Trophoblast cell (in vitro differentiated cells and primary cell): ENCODE results near the gene IGLL1.
A peak's percentile ranks its signal among the peaks of the same experiment; 100 is the strongest.

Source experiments
- DNase-seq, 2 donors: peaks; one replicate each; pipeline ENCODE4 v3.0.0-alpha.2; 2016
- H2AFZ ChIP-seq: 2 replicates; pipeline ENCODE4 v1.6.1; 2013; ENCODE audit warnings: low read length, moderate library complexity, mild to moderate bottlenecking; ENCODE audit not compliant: insufficient read depth, poor library complexity
- H2AK5ac ChIP-seq: 2 replicates; pipeline ENCODE4 v1.6.1; 2013; ENCODE audit warnings: mild to moderate bottlenecking, low read length
- H2BK120ac ChIP-seq: 2 replicates; pipeline ENCODE4 v1.6.1; 2013; ENCODE audit warnings: low read length, mild to moderate bottlenecking, moderate library complexity; ENCODE audit not compliant: insufficient read depth, poor library complexity
- H2BK12ac ChIP-seq: 2 replicates; pipeline ENCODE4 v1.6.1; 2013; ENCODE audit warnings: mild to moderate bottlenecking, low read length, moderate library complexity
- H2BK5ac ChIP-seq: 2 replicates; pipeline ENCODE4 v1.6.1; 2013; ENCODE audit warnings: low read length, low read depth, moderate library complexity, mild to moderate bottlenecking; ENCODE audit not compliant: poor library complexity
- H3K14ac ChIP-seq: 2 replicates; pipeline ENCODE4 v1.6.1; 2013; ENCODE audit warnings: mild to moderate bottlenecking, low read length
- H3K18ac ChIP-seq: 2 replicates; pipeline ENCODE4 v1.6.1; 2013; ENCODE audit warnings: mild to moderate bottlenecking, low read length
- H3K23ac ChIP-seq: 2 replicates; pipeline ENCODE4 v1.6.1; 2013; ENCODE audit warnings: low read length
- H3K27ac ChIP-seq: 2 replicates; pipeline ENCODE4 v1.5.1; 2013; ENCODE audit warnings: low read depth, mild to moderate bottlenecking, inconsistent platforms, low read length, moderate library complexity
- H3K27me3 ChIP-seq: 2 replicates; pipeline ENCODE4 v1.6.1; 2013; ENCODE audit warnings: inconsistent platforms, mild to moderate bottlenecking, low read length, moderate library complexity; ENCODE audit not compliant: insufficient read depth
- H3K36me3 ChIP-seq, 2 experiments: 1 replicate in 1 of 2; 2 replicates in 1 of 2; pipeline ENCODE4 v1.6.1; 2013; ENCODE audit warnings: low read length in 2 of 2, mild to moderate bottlenecking in 2 of 2, moderate library complexity in 1 of 2; ENCODE audit not compliant: insufficient read depth in 2 of 2, control insufficient read depth in 1 of 2
- H3K4ac ChIP-seq: 2 replicates; pipeline ENCODE4 v1.6.1; 2013; ENCODE audit warnings: low read depth, mild to moderate bottlenecking, low read length, moderate library complexity
- H3K4me1 ChIP-seq, 2 experiments: 1 replicate in 1 of 2; 2 replicates in 1 of 2; pipeline ENCODE4 v1.6.1; 2013; ENCODE audit warnings: low read length in 2 of 2, mild to moderate bottlenecking in 2 of 2, moderate library complexity in 1 of 2; ENCODE audit not compliant: insufficient read depth in 2 of 2, control insufficient read depth in 1 of 2
- H3K4me2 ChIP-seq: 2 replicates; pipeline ENCODE4 v1.6.1; 2013; ENCODE audit warnings: inconsistent platforms, mild to moderate bottlenecking, low read length, moderate library complexity
- H3K4me3 ChIP-seq: 2 replicates; pipeline ENCODE4 v1.5.1; 2013; ENCODE audit warnings: mild to moderate bottlenecking, low read depth, low read length, inconsistent platforms
- H3K79me1 ChIP-seq: one replicate; pipeline ENCODE4 v1.6.1; 2013; ENCODE audit warnings: low read length
- H3K79me2 ChIP-seq: 2 replicates; pipeline ENCODE4 v1.6.1; 2013; ENCODE audit warnings: low read length, mild to moderate bottlenecking; ENCODE audit not compliant: control insufficient read depth, insufficient read depth, poor library complexity
- H3K9ac ChIP-seq: 2 replicates; pipeline ENCODE4 v1.6.1; 2013; ENCODE audit warnings: mild to moderate bottlenecking, low read length
- H3K9me3 ChIP-seq: 2 replicates; pipeline ENCODE4 v1.6.1; 2013; ENCODE audit warnings: low read depth, mild to moderate bottlenecking, control low read depth, inconsistent platforms, low read length; ENCODE audit not compliant: insufficient read depth
- H4K12ac ChIP-seq: 2 replicates; pipeline ENCODE4 v1.6.1; 2013; ENCODE audit warnings: low read depth, mild to moderate bottlenecking, low read length, moderate library complexity
- H4K8ac ChIP-seq: 2 replicates; pipeline ENCODE4 v1.6.1; 2013; ENCODE audit warnings: low read depth, mild to moderate bottlenecking, low read length, moderate library complexity
- H4K91ac ChIP-seq: one replicate; pipeline ENCODE4 v1.6.1; 2013; ENCODE audit warnings: low read depth, mild to moderate bottlenecking, low read length, moderate library complexity
- WGBS: extraction: QIAGEN DNeasy Blood & Tissue Kit; methylation state at CpG from one replicate; pipeline ENCODE4 v1.1.7; 2013; ENCODE audit warnings: missing lambda C conversion rate; ENCODE audit not compliant: insufficient read length, insufficient coverage; ENCODE audit errors: extremely low coverage; 5-methylcytosine and 5-hydroxymethylcytosine counted together

IGLL1 gene

DNA sequence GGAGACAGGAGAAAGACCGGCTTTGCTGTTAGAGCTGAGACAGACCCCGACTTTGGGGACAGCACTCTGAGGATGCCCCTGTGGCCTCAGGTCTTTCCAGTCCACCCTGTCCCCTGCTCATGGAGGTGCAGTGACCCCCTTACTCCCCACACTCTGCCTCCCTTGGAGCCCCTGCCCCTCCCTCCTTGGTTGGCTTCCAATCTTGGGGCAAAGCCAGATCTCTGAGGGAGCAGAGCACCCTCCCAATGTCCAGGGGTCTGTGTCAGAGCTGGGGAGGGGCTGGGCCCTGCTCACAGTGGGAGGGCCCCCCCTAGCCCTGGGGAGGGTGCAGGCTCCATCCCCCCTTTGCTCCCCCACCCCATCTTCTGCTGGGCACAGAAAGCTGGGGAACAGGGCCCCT is 50.0 kb downstream of the IGLL1 start:
- WGBS: no CpG with 5 or more reads among the region's 2 CpGs
- Histone ChIP-seq H2BK120ac (peak overlapping the region; percentile 10), H4K91ac (peak overlapping the region; percentile 25), H4K8ac (no peak overlapping the region), H3K9me3 (peaks cover 4% of the 10 kb centered on the region), H3K79me2 (no peaks in the 10 kb centered on the region), H3K9ac (no peak overlapping the region), H2AK5ac (peak overlapping the region; percentile 1), H2AFZ (no peak overlapping the region), H4K12ac (no peak overlapping the region), H3K36me3 (no peaks in the 10 kb centered on the region), H2BK12ac (peak overlapping the region; percentile 39), H3K4ac (no peak overlapping the region), H3K79me1 (peaks cover 36% of the 10 kb centered on the region), H2BK5ac (no peak overlapping the region), H3K23ac (no peak overlapping the region), H3K27me3 (no peaks in the 10 kb centered on the region), H3K4me1 (peaks cover 17 to 31% of the 10 kb centered on the region in 2 experiments), H3K4me3 (no peak overlapping the region), H3K27ac (no peak overlapping the region), H3K14ac (no peak overlapping the region), H3K18ac (no peak overlapping the region), H3K4me2 (no peak overlapping the region)
- DNase-seq: no peak

DNA sequence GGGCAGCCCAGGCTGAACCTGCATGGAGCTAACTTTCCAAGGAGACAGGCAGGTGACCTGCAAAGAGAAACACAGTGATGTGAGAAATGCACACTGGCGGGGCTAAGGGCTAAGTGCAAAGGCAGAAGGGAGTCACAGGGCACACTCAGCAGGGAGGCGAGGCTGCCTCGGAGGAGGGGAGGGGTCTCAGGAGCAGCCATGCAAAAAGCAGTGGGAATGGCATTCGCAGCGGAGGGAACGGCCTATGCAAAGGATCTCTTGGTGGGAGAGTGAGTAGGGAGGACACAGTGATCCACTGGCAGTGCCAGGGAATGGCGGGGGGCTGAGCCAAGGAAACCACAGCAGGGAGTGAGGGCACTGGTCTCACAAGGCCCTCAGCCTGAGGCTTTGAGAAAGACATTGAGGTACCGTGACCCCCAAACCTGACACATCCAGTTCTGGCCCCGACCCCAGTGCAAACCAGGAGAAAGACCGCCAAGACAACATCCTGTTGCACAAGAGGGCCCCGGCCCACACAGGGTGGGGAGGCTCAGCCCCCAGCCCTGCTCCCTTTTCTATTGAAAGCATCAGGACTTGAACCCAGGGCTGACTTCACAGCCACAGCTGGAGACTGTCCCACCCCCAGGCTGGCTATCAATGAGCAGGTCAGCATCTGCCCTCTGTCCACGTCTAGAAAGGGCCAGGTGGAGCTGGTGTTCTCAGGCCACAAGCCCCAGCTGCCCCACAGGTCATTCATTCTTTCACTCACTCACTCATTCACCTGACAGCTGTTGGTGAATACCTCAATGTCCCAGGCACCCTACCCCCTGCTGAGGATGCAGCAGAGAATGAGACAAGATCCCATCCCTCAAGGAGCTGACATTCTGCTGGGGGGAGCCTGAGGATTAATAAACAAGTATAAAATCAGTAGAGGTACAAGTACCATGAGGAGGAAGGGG is 50.7 kb downstream of the IGLL1 start:
- Histone ChIP-seq H2BK12ac (peak overlapping the region; percentile 39), H3K79me2 (no peaks in the 10 kb centered on the region), H2AFZ (no peak overlapping the region), H2BK5ac (no peak overlapping the region), H3K4me1 (peaks cover 13 to 27% of the 10 kb centered on the region in 2 experiments), H2BK120ac (no peak overlapping the region), H3K14ac (no peak overlapping the region), H3K27me3 (no peaks in the 10 kb centered on the region), H4K12ac (no peak overlapping the region), H3K4ac (no peak overlapping the region), H3K9ac (no peak overlapping the region), H3K23ac (no peak overlapping the region), H4K91ac (peak overlapping the region; percentile 41), H2AK5ac (peak overlapping the region; percentile 25), H4K8ac (no peak overlapping the region), H3K18ac (no peak overlapping the region), H3K4me2 (no peak overlapping the region), H3K27ac (no peak overlapping the region), H3K4me3 (no peak overlapping the region), H3K9me3 (peaks cover 4% of the 10 kb centered on the region), H3K36me3 (no peaks in the 10 kb centered on the region), H3K79me1 (peaks cover 30% of the 10 kb centered on the region)
- DNase-seq: no peak
- no CpG with 5 or more reads among the region's 12 CpGs for WGBS

GRCh38 chr22:23527971-23528740 is 51.9 kb downstream of the IGLL1 start:
- no peak overlapping the region for H3K4me2 ChIP-seq
- no peak overlapping the region for H3K27ac ChIP-seq
- H3K18ac ChIP-seq: no peak overlapping the region
- H2AK5ac ChIP-seq: no peak overlapping the region
- H3K9ac ChIP-seq: no peak overlapping the region
- no CpG with 5 or more reads among the region's 19 CpGs for WGBS
- no peak overlapping the region for H4K91ac ChIP-seq
- H3K4me3 ChIP-seq: no peak overlapping the region
- H3K79me1 ChIP-seq: peaks cover 31% of the 10 kb centered on the region
- no peak overlapping the region for H2BK5ac ChIP-seq
- no peaks in the 10 kb centered on the region for H3K79me2 ChIP-seq
- H2AFZ ChIP-seq: no peak overlapping the region
- H3K36me3 ChIP-seq: no peaks in the 10 kb centered on the region
- H4K8ac ChIP-seq: no peak overlapping the region
- no peak for DNase-seq
- no peak overlapping the region for H2BK12ac ChIP-seq
- H3K14ac ChIP-seq: no peak overlapping the region
- peaks cover 4 to 17% of the 10 kb centered on the region in 2 experiments for H3K4me1 ChIP-seq
- H4K12ac ChIP-seq: no peak overlapping the region
- H2BK120ac ChIP-seq: no peak overlapping the region
- H3K27me3 ChIP-seq: no peaks in the 10 kb centered on the region
- peaks cover 4% of the 10 kb centered on the region for H3K9me3 ChIP-seq
- H3K4ac ChIP-seq: no peak overlapping the region
- H3K23ac ChIP-seq: no peak overlapping the region

- no peak overlapping the region for H2AK5ac ChIP-seq
- no peaks in the 10 kb centered on the region for H3K27me3 ChIP-seq
- H3K4me3 ChIP-seq: no peak overlapping the region
- no peak overlapping the region for H2BK120ac ChIP-seq
- no peak overlapping the region for H3K27ac ChIP-seq
- no peak overlapping the region for H2BK5ac ChIP-seq
- no peaks in the 10 kb centered on the region for H3K36me3 ChIP-seq
- peaks cover 4% of the 10 kb centered on the region for H3K9me3 ChIP-seq
- no peak overlapping the region for H3K4me2 ChIP-seq
- no peak overlapping the region for H2AFZ ChIP-seq
- no peak for DNase-seq
- H4K12ac ChIP-seq: no peak overlapping the region
- H3K79me2 ChIP-seq: peaks cover 3% of the 10 kb centered on the region
- H3K14ac ChIP-seq: peak overlapping the region; percentile 29
- peaks cover 26% of the 10 kb centered on the region for H3K79me1 ChIP-seq
- H2BK12ac ChIP-seq: peak overlapping the region; percentile 76
- peaks cover 8 to 16% of the 10 kb centered on the region in 2 experiments for H3K4me1 ChIP-seq
- no CpG with 5 or more reads among the region's 17 CpGs for WGBS
- H3K4ac ChIP-seq: no peak overlapping the region
- no peak overlapping the region for H4K8ac ChIP-seq
- H3K9ac ChIP-seq: no peak overlapping the region
- no peak overlapping the region for H3K23ac ChIP-seq
- peak overlapping the region; percentile 67 for H4K91ac ChIP-seq
- peak overlapping the region; percentile 13 for H3K18ac ChIP-seq
These were observed 53.3 kb downstream of the IGLL1 start for GRCh38 chr22:23526596-23527316.
